Stimulated activated CD4-positive, alpha-beta T cell treated with anti-CD3 and anti-CD28 coated beads, TNF-alpha, amount 100 ng/mL, for 48 hours (primary cell): Measurements from ENCODE around the gene TBC1D20.

Experiments
- DNase-seq, 3 donors: peaks; one replicate each; pipeline ENCODE4 v3.0.0-alpha.2; 2020; ENCODE audit warnings: low read depth in 3 of 3

TBC1D20 gene

DNA sequence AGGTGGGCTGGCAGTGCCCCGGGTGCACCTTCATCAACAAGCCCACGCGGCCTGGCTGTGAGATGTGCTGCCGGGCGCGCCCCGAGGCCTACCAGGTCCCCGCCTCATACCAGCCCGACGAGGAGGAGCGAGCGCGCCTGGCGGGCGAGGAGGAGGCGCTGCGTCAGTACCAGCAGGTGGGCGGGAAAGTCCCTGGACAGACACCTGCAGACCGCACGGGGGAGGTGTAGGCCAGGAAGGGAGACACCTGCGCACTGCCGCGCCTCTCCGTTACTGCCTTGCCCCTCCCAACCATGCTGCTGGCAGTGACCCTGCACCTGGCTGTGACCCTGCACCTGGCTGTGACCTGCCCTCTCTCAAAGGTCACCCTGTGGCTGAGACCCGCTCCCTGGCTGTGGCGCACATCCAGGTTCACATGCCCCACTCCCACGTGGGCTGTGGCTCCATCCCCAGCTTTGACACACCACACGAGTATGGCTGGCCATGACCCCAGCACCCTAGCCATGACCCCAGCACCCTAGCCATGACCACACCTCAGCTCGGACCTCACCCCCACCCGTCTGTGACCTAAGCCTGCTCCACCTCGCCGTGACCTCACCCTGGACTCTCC, 42.7 kb downstream of the TBC1D20 start:
- DNase-seq, result no peak

DNA sequence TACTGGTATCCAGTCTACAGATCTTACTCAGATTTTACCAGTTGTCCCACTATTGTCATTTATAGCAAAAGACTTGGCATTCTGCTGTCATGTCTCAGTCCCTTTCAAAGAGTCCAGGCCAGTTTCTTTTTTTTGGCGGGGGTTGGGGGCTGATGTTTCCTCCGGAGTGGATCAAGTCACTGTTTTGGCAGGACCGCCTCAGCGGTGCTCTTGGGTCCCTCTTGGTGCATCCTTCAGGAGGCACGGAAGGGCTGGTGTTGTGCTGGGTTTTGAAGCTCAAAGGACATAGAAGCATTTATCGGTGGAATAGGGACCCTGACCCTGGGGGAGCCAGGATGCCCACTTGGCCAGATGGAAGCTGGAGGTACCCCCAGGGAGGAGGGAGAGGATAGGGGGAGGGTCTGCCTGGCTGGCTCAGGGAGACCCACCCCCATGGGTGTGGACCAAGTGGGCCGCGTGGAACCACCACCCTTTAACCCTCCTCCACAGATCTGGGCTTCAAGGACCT, 43.4 kb downstream of the TBC1D20 start:
- no peak for DNase-seq

DNA sequence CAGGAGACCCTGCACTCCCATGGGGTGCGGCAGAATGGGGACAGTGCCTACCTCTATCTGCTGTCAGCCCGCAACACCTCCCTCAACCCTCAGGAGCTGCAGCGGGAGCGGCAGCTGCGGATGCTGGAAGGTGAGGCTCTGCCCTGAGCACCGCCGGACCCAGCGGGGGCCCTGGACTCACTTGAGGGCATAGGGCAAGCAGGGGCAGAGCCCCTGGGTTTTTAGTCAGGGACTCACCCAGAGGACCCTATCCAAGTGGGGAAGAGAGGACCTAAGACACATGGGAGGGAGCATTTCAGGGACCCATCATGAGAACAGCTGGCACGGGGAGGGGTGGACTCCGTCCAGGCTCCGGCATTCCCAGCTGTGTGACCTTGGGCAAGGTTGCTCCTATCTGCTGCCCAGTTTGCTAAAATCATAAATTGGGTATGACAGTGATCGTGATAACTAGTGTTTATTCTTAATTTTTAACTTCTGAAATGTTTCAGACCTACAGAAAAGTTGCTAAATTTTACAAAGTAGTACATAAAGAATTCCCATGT, 44.5 kb downstream of the TBC1D20 start:
- DNase-seq, result no peak

DNA sequence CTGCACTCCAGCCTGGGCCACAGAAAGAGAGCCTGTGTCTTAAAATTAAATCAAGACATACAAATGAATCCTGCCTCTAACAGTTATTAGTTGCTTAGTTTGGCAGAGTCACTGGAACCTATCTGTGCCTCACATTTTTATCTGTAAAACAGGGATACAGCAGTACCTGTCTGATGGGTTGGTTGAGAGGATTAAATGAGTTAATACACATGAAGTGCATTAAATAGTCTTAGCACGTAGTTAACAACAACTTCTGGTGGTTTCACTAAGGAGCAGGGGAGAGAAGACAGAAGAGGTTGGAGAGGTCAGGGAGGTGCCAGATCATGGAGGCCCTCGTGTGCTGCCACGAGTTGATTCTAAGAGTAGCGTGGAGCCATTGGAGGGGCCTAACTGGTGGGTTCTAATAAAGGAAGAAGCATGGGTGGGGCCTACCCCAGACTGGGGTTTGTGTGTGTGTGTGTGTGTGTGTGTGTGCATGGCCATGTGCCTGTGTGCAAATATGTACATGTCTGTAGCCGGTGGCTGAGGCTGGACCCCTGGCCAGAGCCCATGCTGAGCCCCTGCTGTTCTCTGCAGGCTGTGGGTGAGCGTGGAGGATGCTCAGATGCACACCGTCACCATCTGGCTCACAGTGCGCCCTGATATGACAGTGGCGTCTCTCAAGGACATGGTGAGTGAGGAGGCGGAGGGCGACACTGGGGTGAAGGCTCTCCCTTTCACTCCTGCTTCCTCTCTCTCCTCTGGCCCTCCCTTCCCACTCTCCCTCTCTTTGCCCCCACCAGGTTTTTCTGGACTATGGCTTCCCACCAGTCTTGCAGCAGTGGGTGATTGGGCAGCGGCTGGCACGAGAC, 45.2 kb downstream of the TBC1D20 start:
- no peak for DNase-seq

DNA sequence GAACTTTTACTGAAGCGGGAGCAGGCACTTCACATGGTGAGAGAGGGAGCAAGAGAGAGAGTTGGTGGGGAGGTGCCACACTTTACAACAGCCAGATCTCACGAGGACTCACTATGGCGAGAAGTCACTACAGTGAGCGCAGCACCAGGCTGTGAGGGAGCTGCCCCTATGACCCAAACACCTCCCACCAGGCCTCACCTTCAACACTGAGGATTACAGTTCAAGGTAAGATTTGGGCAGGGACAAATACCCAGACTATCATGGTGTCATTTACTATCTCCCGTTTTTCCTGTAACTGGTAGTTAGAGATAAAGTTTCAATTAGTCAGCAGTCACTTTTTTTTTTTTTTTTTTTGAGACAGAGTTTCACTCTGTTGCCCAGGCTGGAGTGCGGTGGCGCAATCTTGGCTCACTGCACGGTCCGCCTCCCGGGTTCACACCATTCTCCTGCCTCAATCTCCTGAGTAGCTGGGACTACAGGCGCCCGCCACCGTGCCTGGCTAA, 46.5 kb downstream of the TBC1D20 start:
- DNase-seq, result no peak

DNA sequence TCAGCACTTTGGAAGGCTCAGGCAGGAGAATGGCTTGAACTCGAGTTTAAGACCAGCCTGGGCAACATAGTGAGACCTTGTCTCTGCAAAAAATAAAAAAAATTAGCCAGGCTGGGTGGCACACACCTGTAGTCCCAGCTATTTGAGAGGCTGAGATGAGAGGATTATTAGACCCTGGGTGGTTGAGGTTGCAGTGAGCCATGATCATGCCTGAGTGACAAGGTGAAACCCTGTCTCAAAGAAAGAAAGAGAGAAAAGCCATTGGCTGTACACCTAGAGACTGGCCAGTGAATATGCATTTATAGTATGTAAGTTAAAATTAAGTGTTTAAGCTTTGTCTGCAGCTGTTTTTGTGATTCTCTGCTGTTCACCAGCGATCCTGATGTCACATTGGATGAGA, 48.2 kb downstream of the TBC1D20 start:
- DNase-seq, result no peak

DNA sequence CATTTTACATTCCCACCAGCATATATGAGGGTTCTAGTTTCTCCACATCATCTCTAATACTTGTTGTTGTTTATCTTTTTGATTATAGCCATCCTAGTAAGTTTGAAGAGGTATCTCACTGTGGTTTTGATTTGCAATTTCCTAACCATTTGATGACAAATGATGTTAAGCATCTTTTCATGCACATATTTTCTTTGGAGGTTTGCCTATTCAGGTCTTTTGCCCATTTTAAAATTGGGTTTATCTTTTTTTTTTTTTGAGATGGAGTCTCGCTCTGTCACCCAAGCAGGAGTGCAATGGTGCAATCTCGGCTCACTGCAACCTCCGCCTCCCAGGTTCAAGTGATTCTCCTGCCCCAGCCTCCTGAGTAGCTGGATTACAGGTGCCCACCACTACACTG, 50.3 kb downstream of the TBC1D20 start:
- DNase-seq, result no peak

DNA sequence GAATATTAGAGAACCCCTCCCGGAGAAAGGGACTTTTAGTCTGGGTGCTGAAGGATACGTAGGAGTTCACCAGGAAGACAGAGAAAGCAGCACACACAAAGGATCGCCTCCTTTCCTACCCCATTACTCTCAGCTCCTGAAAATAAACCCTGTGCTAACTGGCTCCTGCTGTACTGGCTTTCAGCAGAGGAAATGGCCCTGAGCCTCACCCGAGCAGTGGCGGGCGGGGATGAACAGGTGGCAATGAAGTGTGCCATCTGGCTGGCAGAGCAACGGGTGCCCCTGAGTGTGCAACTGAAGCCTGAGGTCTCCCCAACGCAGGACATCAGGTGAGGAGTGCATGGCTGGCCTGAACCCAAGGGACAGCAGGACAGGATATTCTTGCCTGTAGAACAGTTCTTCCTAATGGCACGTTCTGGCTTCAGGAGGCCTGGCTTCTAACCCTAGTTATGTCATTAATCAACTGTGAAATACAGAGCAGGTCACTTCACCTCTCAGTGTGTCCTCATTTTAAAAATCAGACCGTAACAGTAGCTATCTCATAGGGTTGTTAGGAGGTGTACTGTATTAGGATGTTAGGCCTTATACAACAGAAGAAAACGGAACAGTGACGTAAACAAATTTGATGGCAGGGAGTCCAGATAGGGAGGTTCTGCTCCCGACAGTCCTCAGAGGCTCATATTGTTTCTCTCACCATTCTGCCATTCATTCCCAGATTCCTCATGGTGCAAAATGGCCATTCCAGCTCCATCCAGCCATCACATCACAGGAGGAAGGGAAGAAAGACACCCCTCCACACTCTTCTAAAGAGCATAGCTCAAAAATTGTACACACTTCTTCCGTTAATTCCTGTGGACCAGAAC, 52.4 kb downstream of the TBC1D20 start:
- DNase-seq, result no peak

DNA sequence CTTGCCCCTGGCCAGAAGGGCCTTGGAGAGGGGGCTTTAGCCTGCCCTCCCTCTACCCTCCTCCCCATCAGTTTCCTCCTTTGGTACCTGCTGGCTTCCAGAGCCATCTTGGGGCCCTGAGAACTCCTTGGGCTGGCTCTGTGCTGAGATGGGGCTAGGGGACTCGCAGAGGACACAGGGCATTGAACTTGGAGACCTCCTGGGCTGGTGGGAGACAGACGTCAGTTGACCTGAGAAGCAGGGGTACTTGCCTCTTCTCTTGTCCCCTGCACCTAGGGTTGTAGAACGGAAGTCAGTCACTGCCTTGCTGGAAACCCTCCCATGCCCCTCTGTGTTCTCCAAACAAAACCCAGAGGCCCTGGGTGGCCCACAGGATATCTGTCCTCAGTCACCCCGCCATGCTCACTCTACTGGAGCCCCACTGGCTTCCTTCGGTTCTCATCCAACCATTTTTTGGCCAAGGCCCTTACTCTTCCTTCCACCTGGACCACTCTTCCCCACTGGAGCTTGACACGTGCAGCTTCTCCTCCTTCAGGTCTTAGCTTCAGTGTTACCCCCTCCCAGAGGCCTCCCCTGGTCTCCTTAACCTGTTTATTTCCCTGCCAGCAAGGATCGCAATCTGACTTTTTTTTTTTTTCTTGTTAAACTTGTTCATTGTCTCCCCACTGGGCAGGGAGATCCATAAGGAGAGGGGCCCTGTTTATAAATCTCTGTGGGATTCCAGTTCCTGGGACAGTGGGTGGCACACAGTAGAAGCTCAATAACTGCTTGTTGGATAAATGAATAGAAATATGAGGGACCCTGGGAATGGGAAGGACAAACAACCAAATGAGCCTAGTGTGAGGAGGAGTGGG, 53.3 kb downstream of the TBC1D20 start:
- DNase-seq, result no peak

DNA sequence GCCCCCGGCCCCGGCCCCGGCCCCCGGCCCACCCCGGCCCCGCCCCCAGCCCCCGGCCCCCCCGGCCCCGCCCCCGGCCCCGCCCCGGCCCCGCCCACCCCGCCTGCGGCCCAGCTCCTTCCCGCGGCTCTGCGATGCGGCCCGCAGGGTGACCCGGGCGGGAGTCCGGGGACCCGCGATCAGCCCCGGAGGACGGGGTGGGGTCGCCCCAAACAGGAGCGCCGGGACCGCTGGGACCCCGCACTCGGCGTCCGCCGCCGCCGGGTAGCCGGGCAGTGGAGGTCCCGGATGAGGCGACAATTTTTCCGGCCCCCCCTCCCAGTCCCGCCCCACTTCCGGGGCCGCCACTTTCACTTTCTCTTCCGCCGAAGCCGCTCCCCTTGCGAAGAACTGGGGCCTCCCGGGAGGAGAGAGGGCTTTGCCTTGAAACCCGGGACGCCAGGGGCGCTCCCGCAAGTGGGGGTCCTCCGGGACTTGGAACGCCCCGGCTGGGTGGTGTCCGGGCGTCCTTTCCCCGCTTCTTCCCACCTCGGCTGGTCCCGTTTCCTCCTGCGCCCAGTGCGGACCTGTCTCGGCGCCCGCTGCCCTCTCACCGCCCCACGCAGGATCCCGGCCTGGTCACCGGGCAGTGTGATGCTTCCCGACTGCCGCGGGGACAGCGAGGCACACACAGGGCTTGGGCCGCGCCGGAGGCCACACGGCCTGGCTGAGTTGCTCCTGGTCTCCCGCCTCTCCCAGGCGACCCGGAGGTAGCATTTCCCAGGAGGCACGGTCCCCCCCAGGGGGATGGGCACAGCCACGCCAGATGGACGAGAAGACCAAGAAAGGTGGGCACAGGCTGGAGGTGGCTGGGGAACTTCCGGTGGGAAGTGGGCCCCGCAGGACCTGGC, 54.1 kb downstream of the TBC1D20 start, which contains the start of gene RBCK1:
Gene RBCK1, plus strand, starts transcription at position 347 of the 890 bp plus-strand sequence. Its CDS starts 459 bp downstream, at position 806.
- DNase-seq, result peak; percentile 75 to 81 (median 77)

DNA sequence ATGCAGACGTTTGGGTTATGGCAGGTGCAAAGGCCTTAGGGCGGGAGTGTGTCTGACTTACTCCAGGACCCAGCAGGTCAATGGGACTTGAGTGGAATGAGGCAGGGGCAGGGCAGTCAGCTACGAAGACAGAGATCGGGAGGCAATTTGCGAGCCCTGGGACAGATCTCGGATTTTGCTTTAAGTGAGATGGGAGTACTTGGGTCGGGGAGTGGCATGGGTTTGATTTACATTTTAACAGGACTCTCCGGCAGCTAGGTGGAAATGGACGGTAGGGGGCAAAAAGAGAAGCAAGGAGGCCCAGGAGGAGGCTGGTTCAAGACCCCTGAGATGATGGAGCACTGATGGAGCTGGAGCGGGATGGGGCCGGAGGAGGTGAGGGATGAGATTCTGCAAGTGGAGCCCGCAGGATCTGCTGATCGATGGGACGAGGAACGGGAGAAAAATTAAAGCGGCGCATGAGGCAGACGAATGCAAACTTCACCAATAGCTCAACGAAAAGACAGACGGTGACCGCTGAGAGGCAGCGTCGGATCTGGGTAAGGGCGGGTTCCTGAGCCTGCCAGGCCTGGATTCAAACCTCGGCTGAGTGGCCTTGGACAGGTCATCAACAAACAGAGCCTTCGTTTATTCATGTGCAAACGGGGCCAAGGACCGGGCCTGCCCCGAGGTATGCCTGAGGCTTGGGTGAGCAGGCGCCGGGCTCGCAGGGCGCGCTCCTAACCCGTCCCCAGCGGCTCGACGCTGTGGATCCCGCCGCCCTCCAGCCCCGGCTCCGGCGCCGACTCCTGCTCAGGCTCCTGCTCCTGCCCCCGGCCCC, 55.0 kb downstream of the TBC1D20 start:
- DNase-seq, result peak; percentile 43 to 65 (median 62)

DNA sequence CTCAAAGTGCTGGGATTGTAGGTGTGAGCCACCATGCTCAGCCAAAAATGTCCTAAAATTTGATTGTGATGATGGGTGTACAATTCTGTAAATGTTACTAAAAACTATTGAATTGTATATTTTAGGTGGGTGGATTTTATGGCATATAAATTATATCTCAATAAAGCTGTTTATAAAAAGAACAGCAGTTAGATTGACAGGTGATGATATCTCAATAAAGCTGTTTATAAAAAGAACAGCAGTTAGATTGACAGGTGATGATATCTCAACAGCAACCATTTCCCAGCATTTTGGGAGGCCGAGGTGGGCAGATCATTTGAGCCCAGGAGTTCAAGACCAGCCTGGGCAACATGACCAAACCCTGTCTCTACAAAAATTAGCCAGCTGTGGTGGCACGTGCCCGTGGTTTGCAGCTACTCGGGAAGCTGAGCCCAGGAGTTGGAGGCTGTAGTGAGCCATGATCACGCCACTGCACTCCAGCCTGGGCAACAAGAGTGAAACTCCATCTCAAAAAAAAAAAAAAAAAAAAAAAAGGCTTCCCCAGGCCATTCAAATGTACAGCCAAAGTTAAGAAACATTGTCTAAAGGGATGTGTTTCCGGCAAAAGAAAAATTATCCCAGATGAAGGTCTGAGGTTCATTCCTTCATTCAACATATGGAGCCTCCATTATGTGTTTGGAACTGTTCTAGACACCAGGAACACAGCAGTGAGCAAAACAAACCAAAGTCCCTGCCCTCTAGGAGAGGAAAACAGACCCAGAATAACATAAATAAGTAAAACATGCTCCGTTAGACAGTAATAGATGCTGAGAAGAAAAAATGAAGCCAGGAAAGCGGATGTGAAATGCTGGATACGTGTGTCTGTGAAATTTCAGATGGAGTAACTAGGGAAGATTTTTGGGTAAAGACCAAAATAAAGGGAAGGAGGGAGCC, 55.9 kb downstream of the TBC1D20 start:
- no peak for DNase-seq

DNA sequence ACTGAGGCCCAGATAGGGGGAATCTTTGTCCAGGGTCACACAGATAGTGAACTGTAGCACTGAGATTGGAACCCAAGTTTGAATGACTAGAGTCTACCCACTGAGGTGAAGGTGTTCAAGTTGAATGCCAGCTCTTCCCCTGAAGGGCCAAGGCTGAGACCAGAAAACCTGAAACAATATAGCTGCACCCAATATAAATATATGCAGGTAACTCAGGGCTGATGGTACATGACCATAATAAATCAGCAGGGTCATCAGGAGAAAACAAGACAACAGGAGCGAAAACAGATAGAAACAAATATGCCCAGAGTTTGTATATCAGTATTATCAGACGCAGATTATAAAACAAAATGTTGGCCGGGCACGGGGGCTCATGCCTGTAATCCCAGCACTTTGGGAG, 58.2 kb downstream of the TBC1D20 start:
- DNase-seq, result no peak

DNA sequence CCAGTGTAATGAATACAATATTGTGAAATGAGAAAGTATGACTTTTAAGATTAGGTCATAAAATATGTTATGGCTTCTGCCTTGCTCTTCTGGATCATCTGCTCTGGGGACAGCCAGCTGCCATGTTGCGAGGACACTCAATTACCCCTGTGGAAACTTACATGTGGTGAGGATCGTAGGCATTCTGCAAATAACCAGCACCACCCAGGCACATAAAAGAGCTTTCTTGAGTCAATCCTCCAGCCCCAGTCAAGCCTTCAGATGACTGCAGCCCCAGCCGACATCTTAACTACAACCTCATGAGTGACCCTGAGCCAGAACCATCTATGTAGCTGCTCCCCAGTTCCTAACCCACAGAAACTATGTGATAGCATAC, 58.8 kb downstream of the TBC1D20 start:
- DNase-seq, result no peak

DNA sequence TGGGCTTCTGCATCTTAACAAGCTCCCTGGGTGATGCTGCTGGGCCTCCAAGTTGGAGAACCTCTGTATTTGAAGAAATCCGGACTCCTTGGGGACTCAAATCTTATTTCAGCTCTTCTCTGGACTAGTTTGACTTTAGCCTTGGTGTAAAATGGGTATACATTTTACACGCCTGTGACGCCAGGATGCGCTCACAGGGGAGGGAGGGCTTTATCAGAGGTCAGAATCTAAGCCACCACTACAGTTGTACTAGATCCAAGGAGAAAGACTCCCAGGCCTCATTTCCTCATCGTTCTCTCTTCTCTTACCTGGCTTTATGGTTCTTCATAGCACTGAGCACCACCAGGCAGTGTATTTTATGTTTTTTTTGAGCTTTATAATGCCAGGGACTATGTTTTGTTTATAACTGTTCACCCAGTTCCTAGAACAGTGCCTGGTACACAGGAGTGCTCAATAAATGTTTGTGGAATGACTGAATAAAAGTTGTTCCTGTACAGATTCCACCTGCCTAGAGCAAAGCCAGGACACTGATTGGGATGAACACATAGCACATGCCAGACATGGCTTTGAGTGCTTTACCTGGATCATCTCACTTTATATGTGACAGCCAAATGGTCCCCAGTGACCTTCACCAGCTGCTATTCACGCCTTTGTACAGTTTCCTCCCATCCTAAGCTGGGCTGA, 59.3 kb downstream of the TBC1D20 start:
- no peak for DNase-seq

DNA sequence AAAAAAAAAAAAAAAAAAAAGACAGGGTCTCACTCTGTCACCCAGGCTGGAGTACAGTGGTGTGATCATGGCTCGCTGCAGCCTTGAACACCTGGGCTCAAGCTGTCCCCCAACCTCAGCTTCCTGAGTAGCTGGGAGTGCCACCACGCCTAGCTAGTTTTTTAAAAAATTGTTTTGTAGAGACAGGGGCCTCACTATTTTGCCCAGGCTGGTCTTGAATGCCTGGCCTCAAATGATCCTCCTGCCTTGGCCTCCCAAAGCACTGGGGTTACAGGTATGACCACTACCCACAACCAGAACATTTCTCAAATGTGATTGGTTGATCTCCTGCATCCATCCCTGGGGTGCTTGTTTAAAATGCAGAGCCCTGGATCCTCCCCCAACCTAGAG, 59.8 kb downstream of the TBC1D20 start:
- DNase-seq, result no peak
